Activated CD8-positive, alpha-beta memory T cell treated with anti-CD3 and anti-CD28 coated beads for 1 hour (primary cell): Measurements from ENCODE around the gene CEP41.
"Not testable (repeated sequence)": the region's sequence is repeated elsewhere in the genome, so short reads cannot be mapped to it uniquely, and the experiment has no call there.

ENCODE experiments used
- DNase-seq, 2 donors: peaks; one replicate each; pipeline ENCODE4 v3.0.0-alpha.2; 2020; ENCODE audit warnings: low read depth in 1 of 2; ENCODE audit errors: extremely low read depth in 1 of 2

CEP41 gene

DNA sequence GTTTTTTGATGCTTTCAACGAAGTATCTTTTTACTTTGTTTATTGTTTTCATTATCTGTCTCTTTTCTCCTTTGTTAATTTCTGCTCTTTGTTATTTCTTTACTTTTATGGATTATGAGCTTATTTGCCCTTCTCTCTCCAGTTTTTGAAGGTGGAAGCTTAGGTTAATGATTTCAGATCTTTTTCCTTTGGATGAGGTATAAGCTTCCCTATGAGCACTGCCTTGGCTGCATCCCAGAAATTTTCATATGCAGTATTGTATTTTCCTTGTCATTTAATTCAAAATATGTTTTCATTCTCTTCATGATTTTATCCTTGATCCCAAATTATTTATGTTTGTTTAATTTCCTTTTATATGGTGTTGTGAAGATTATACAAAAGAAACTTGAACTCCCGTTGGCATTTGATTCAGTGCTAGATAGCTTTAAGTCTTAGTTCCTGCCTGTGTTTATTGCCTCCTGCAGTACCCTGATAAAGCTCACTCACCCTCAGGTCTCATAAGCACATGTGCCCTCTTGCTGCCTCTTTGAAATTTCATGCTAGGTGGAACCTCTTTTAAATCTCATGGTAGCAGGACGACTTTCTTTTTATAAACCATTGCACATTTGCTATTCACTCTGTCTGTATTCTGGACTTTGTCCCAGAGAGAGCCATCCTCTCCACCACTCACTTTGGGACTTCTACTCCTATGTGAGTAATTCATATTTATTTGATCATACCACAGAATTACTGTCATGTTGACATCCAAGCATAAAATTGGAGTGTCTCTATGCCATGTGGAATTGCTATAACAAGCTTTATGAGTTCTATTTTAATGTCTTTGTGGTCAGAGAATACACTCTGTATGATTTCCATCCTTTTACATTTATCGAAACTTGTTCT lies 23.0 kb upstream of the CEP41 start:
- no peak for DNase-seq

GRCh38 chr7:130461272-130461671 lies 20.5 kb upstream of the CEP41 start:
- DNase-seq: no peak

DNA sequence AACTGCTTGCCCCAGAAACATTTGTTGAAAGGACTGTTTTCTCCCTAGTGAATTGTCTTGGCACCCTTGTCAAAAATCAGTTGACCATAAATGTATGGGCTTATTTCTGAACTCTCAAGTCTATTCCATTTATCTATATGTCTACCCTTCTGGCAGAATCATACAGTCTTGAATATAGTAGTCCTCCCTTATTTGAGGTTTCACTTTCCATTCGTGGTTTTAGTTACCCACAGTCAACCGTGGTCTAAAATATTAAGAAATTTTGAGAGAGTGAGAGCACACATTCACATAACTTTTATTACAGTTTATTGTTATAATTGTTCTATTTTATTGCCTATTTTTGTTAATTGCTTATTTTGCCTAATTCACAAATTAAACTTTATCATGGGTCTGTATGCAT lies 17.4 kb upstream of the CEP41 start:
- no peak for DNase-seq

GRCh38 chr7:130454959-130455358 lies 14.1 kb upstream of the CEP41 start:
- no peak for DNase-seq

DNA sequence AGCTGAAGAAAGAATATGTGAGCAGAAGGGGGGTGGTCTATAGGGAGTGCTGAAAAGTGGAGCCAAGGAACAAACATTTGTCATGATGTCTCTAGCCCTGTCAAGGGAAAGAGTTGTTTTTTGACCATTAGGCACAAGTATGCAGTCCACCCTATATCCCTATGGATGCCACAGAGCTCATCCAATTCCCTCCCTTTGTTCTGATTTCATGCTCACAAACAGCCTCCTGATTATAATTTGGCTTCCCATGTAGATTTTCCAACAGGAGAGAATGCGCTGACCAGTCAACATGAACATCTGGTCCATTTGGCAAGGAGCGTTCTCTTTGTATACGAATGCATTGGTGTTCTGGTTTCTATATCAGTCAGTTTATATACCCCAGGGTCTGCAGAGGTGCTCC lies 12.1 kb upstream of the CEP41 start:
- DNase-seq: no peak

DNA sequence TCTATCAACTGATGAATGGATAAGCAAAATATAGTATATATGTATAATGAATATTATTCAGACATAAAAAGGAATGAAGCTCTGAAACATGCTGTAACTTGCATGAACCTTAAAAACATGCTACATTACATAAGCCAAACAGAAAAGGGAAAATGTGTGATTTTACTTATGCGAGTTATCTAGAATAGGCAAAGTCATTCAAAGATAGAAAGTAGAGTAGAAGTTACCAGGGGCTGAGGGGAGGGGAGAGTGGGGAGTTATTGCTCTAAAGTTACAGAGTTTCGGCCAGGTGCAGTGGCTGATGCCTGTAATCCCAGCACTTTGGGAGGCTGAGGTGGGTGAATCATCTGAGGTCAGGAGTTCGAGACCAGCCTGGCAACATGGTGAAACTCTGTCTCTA lies 10.5 kb upstream of the CEP41 start:
- DNase-seq: not testable (repeated sequence)

GRCh38 chr7:130446259-130446658 lies 5.4 kb upstream of the CEP41 start:
- no peak for DNase-seq

GRCh38 chr7:130444751-130445407 lies 4.1 kb upstream of the CEP41 start:
- DNase-seq: no peak

DNA sequence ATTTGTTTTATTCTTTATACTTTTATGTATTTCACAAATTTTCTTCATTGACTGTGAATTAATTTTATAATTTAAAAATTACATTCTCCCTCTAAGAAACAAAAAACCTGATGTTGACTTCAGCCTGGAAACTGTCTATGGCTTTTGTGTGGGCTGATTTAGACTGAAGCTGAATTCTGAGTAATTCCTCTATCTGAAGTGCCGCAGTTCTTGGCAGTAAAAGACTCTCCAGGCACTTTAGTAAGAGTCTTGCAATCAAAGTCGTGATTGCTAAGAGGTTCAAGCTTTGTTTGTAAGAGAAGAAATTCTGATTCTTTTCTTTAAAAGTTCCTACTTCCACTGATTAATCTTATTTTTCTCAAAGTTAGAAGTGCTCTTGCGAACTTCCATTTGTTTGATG lies 3.4 kb upstream of the CEP41 start:
- no peak for DNase-seq

- DNase-seq: no peak
These were observed 1.8 kb upstream of the CEP41 start for GRCh38 chr7:130442601-130443000.

DNA sequence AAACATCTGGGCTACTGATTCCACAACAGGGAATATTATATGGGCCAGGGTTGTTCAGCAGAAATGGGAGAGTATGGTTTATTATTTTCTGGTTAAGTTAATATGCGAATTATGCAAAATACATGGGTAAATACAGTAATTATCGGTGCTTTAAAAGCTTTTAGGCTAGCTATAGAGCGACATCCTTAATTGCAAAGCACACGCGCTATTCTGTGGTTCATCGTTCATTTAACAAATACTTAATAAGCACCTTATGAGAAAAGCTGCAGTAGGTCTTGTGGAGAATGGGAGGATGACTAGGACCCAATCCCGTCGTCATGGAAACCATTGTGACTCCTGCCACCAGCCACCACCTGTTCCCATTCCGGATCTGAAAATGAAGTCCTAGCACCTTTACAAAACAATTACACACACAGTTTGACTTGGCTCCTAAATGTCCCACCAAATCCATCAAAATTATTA lies 623 bp upstream of the CEP41 start:
- DNase-seq: no peak

DNA sequence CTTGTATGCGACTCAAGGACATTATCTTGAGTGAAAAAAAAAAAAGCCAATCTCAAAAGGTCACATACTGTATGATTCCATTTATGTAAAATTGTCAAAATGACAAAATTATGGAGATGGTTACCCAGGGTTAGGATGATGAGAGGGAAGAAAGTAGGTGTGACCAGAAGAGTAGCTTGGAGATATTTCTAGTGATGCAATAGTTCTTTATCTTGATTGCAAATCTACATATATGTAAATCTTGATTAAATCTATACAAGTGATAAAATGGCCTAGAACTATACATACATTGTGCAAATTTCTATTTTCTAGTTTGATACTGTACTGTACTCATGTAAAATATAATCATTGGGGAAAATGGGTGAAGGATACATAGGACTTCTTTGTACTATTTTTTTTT lies 4.6 kb downstream of the CEP41 start:
- no peak for DNase-seq

- DNase-seq: no peak
These were observed 5.4 kb downstream of the CEP41 start for GRCh38 chr7:130435311-130435854.

DNA sequence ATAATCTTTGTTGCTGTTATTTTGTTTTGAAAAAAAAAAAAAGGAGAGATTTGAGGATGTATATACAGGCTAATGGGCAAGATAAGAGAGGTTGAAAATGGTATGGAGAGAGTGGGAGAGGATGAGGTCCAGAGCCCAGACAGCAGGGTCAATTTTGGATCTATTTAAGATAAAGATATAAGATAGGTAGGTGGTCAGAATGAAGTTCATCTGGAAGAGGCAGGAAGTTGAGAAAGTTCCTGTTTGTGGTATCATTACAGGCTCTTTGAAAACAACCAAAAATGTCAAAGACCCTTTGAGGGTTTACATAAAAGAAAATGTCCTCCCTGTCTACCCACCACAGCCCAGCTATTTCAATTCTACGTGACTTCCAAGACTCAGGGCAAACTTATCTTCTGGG lies 7.5 kb downstream of the CEP41 start:
- DNase-seq: no peak

- DNase-seq: no peak
These were observed 7.9 kb downstream of the CEP41 start for GRCh38 chr7:130432886-130433285.

DNA sequence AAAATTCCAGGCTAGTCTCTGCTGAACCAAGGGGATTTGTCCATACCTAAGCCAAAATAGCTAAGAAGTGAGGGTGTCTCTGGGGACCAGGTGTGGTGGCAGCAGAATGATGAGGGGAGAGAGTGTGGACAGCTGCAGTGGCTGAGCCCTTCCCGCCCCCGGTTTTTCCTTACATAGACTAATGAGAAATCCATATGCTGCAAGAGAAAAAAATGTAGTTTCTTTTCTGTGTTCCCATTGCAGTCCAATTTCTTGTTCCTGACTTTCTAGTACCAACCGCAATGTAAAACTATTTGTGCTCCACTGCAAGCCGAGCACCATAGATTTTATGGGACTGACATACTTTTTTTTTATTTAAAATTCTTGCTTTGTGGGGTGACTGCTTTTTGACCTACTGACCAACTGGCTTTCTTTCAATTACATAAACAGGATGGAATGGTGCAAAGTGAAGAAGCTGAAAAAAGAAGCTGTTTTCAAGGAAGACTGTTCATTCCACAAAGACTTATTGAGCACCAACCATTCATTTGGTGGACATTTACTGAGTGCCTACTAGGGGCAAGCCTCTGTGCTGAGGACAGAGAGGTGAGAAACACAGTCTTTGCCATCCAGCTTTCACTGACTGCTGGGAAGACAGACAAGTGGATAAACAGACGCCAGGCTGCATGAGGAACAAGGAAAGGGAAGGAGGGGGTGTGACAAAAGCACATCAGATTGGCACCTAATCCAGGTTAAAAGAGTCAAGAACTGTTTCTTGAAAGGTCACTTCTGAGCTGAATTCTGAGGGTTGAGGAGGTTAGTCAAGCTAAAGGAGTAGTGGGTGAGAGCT lies 9.8 kb downstream of the CEP41 start:
- DNase-seq: no peak

DNA sequence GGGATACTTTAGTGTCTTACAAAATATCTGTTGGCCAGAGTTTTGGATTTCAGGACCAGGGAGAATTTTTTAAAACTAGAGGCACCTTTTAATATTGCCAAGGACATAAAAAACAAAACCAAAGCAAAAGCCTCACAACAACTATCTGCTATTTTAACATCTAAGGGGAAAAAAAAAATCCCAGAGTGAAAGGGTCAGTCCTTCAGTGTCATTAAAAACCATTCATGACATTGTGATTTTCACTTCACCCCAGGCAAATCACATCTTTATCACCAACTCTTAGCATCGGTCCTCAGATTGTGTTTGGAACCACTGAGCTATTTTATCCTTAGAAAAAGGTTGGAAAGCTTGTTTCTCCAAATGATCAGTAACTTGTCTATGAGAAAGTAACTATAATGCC lies 10.7 kb downstream of the CEP41 start:
- DNase-seq: no peak

DNA sequence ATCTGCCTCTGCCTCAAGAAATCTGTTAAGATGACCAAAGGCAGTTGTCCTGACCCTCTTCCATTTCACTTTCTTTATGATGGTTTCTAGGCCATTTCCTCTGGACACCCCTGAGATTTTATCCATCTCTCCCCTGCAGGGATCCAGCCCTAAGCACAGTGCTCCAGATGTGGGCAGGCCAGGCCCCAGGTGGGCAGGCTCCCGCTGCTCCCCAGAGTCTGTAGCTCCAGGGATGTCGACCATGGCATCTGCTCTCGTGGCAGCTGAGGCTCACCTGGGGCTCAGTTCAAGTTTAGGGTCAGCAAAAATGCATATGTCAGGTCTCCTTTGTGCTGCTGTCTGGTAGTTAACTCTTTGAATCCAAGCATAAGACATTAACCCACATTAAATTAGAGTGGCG lies 11.8 kb downstream of the CEP41 start:
- DNase-seq: no peak

- no peak for DNase-seq
These were observed 14.3 kb downstream of the CEP41 start for GRCh38 chr7:130426564-130426963.

DNA sequence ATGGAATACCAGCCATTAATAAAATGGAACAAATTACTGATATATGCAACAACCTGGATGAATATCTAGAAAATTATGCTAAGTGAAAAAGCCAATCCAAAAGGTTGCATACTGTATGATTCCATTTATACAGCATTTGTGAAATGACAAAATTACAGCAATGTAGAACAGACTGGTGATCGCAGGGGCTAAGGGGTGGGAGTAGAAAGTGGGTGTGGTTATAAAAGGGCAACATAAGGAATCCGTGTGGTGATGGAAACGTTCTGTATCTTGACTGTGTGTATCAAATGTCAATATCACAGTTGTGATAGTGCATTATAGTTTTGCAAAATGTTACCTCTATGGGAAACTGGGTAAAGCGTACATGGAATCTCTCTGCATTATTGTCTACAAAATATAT lies 15.0 kb downstream of the CEP41 start:
- no peak for DNase-seq

GRCh38 chr7:130423501-130424037 lies 17.2 kb downstream of the CEP41 start:
- DNase-seq: no peak
